ENCODE data around the gene AADACL2.
"Not testable (repeated sequence)": the region's sequence is repeated elsewhere in the genome, so short reads cannot be mapped to it uniquely, and the experiment has no call there.

The AADACL2 gene

DNA sequence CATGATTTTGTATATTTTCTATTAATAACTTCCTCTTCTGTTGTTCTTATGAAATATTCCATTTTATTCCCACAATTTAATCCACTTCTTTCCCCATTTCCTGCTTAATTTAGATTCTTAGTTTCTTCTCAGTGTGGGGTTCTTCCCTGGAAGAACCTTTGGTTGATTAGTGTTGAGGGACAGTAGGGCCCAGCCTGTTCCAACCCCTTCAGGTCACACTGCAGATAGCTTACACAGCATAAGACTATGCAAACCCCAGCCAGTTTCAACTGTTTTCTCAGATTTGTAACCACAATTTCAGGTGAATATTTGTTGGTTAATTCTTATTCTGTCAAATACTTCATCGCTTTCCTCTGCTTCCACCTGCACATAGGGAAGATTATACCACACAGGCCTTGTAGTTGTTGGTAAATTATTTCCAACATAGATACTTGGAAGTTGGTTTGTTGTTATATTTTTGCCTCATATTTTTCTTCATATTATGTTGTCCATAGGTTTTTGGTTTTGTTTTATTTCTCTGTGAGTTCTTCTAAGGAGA, 34.7 kb downstream of the AADACL2 start:
- DNase-seq, result no peak

GRCh38 chr3:151769175-151769574, 35.4 kb downstream of the AADACL2 start:
- no peak for DNase-seq

- DNase-seq, result peak; percentile 43
These were observed 37.2 kb downstream of the AADACL2 start for GRCh38 chr3:151770956-151771355.

- DNase-seq, result no peak
These were observed 39.2 kb downstream of the AADACL2 start for GRCh38 chr3:151772825-151773480.

GRCh38 chr3:151774235-151774634, 40.5 kb downstream of the AADACL2 start:
- DNase-seq, result no peak

DNA sequence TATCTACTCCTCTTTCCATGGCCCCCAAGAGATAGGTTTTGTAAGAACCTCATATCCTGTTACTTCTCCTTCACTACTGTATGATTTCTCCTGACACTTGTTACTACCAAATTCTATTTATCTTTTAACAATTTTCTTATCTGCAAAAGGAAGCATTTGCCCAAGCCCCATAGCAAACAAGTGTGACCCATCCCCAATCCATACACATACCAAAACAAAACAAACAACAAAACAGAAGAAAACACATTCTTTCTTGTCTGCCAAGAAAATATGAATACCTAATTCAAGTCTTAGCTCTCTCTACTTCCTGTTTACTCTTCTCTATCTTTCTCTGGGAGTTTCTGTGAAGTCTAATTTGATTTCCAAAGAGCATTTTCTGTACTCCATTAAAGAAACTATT, 41.2 kb downstream of the AADACL2 start:
- DNase-seq, result no peak

DNA sequence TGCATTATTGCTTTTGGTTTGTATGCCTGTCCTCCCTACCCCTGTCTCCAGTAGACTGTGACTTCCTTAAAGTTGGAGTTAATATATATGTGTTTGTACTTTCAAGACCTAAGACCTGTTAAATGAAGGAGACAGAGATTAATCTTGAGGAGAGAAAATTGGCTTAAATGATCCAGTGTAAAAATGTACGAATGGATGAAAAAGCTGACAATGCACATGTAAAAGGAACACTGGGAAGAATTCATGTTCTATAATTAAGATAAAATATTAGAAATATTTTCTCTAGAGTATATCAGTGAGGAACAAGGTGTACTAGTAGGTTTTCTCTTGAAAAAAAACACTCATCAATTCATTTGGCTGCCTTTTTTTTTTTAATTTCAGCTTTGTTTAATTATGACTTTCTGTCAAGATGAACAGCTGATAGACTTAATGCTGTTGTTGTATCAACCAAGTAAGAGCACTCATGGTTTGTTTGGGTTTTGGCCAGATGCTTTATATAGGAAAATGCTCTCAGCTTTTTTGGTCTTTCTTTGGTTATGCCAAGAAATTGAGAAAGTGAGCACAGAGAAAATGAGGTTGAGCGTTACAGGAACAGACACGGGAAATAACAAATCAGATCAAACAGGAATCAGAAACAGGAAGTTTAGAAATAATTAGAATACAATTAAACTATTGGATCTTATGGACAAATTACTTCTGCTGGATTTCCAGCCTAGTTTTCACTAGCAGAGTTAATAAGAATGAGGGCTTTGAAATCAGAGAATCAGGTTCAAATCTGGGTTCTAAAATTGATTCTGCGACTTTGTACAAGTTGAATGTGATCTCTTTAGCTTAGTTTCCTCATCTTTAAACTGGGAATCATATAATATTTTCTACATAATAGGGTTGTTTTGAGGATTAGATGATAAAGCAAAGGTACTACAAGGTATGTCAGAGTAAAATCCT, 41.9 kb downstream of the AADACL2 start:
- DNase-seq, result no peak

GRCh38 chr3:151776259-151776740, 42.6 kb downstream of the AADACL2 start:
- DNase-seq, result no peak

DNA sequence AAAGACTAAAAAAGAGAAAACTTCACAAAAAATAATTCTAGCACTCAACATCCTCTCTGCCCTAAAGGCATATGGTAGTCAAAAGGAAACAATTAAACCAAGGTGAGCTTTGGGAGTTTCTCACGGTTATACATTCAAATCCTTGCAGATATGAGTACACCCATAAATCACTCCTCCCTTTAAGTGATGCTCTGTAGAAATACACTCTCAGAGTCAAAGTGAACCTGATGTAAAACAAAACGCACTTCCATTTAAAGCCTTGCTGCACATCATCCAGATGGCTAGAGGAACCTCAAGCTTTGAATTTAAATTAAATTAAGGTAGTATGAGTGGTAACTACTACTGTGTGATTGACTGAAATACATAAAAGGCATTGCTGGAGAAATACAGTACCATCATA, 44.2 kb downstream of the AADACL2 start:
- DNase-seq, result no peak

GRCh38 chr3:151787626-151788025, 53.9 kb downstream of the AADACL2 start:
- DNase-seq, result no peak

DNA sequence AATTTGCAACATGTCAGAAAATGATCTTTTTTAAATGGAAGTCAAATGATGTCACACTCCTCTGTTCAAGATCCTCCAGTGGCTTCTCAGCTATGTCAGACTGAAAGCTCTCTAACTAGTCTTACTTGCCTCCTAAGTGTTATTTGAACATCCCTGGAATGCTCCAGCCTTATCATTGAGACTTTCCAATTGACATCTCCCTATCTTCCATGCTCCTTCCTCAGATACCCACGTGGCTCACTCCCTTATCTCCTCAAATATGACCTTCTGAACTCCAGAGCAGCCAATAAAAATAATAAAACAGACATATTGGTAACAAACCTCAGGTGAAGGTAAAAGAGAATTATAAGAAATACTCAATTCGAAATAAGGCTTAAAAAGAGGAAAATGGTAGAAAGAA, 54.7 kb downstream of the AADACL2 start:
- no peak for DNase-seq

- peak; percentile 44 for DNase-seq
These were observed 56.2 kb downstream of the AADACL2 start for GRCh38 chr3:151789853-151790463.

GRCh38 chr3:151790763-151791162, 57.0 kb downstream of the AADACL2 start:
- DNase-seq, result not testable (repeated sequence)

DNA sequence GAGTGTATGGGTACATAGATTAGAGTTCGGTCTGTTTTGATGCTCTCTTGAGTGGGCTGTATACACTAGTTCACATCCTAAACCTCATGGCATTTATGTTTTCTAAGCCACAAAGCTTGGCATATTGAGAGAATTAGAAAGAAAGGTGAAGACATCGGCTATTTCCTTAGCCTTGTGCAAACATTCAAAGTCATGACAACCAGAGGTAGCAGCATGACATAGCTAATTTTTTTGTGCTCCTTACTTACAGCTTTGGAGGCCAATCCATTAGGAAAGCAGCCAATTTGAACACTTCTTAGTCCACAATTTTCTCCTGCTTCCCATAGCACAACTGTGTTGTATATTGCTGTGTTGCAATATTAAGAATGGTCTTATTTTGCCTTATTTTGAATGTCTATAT, 58.7 kb downstream of the AADACL2 start:
- DNase-seq, result no peak

GRCh38 chr3:151793636-151794035, 59.9 kb downstream of the AADACL2 start:
- DNase-seq, result no peak

DNA sequence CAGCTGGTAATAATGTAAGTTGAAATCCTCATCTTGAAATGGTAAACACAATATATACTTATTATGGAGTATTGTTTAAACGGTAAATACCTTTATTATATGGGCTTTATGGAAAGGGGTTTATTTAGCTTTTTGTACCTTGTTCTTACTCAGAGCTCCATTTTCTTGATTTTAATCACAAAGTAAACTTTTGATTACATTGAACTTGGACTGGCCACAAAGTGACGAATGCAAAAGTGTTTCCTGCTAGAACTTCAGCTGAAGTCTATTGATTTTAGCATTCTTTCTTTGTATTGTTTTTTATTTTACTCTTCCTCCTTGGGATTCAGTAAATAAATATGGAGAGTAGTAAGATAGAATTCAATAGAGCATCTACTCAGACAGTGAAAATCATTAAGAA, 60.4 kb downstream of the AADACL2 start:
- DNase-seq, result no peak

DNA sequence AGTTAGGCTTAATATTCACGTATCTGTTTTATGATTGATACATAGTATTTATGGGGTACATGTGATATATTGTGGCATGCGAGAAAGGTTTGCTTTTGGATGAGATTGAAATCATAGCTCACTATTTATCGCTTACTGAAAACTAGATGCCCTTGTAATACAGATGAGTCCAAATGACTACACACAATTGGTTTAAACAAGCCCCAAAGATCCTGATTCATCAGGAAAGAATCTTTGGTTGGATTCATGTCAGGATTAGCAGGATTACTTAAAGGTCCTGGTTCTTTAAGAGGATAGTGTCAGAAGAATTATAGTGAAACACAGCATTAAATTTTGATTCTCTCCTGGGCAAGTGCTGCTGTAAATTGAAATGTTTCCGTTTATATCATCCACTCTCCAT, 61.5 kb downstream of the AADACL2 start:
- DNase-seq, result peak; percentile 91

- no peak for DNase-seq
These were observed 62.5 kb downstream of the AADACL2 start for GRCh38 chr3:151796105-151796680.

DNA sequence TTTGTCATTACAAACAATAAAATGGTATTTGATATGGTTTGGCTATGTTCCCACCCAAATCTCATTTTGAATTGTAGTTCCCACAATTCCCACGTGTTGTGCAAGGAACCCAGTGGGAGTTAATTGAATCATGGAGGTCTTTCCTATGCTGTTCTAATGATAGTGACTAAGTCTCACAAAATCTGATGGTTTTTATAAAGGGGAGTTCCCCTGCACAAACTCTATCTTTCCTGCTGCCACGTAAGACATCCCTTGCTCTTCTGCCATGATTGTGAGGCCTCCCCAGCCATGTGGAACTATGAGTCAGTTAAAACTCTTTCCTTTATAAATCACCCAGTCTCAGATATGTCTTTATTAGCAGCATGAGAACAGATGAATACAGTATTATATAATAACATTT, 64.7 kb downstream of the AADACL2 start:
- DNase-seq, result peak; percentile 77

DNA sequence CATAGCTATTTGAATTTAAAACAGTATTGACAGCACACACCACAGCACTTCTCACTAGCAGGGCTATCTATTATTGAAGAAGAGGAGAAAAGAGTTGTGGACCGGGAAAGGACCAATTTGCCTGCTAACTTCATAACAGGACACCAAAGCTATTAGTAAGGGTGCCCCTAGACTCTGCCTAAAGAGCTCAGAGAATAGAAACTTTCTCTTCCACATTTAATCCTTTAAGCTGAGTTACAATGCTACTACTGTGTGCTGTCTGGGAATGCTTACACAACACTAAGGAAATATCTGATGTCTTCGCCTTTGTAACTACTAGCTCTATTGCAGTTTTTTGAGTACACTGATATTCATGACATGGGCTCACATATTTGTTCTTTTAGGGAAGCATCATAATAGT, 66.7 kb downstream of the AADACL2 start:
- DNase-seq, result no peak

DNA sequence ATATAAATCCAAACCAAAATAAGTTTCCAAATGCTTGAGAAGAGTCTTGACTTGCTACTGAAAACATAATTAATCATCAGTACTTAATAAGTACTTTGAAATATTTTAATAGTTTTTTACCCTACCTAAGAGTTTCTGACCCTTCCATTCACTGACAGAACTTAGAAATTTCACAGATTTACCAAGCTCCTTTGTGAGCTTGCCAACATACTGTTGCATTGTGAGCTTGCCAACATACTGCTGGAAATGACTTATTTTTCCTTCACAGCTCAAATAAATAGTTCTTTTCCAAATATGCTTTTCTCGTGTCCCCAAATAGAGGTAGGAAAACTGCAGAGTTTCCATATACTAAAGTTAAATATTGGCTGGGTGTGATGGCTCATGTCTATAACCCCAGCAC, 70.5 kb downstream of the AADACL2 start:
- DNase-seq, result no peak

DNA sequence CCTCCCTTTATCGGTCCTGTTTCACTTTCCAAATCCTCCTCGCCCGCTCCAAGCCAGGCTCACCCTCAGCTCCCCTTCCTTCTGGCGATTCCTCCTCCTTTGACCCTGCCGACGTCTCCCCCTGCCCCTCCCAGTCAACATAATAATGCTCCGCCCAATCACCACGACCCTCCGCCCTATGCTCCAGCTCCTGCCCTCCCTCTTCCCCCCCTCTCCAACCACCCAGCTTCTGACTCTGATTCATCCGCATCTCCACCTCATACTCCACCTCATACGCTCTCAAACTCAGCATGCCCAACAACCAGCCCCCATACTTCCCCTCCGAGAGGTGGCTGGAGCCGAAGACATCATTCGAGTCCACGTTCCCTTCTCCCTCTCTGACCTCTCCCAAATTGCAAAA, 73.1 kb downstream of the AADACL2 start:
- DNase-seq, result no peak

Data from fibroblast of upper back skin (primary cell).